Subcutaneous abdominal adipose tissue (tissue), 5 donors: ENCODE measurements around the gene DEFB132.

Source experiments
- H3K27ac ChIP-seq: one replicate; pipeline ENCODE4 v1.7.0; 2013; ENCODE audit warnings: low read depth, mild to moderate bottlenecking, inconsistent platforms, low read length, moderate library complexity
- H3K27me3 ChIP-seq, 5 donors: one replicate each; pipeline ENCODE4 v1.7.0; 2013; ENCODE audit warnings: low read length in 5 of 5, inconsistent platforms in 1 of 5; ENCODE audit not compliant: control insufficient read depth in 5 of 5, insufficient read depth in 4 of 5
- H3K36me3 ChIP-seq, 5 donors: one replicate each; pipeline ENCODE4 v1.7.0; 2013; ENCODE audit warnings: low read length in 5 of 5; ENCODE audit not compliant: control insufficient read depth in 5 of 5, insufficient read depth in 5 of 5
- H3K4me1 ChIP-seq, 5 donors: one replicate each; pipeline ENCODE4 v1.7.0; 2013; ENCODE audit warnings: low read length in 5 of 5, mild to moderate bottlenecking in 3 of 5, moderate library complexity in 1 of 5; ENCODE audit not compliant: control insufficient read depth in 5 of 5, insufficient read depth in 5 of 5
- H3K4me3 ChIP-seq, 5 donors: one replicate each; pipeline ENCODE4 v1.7.0; 2013; ENCODE audit warnings: low read length in 5 of 5, low read depth in 1 of 5
- H3K9ac ChIP-seq, 5 donors: one replicate each; pipeline ENCODE4 v1.7.0; 2013; ENCODE audit warnings: low read length in 5 of 5, mild to moderate bottlenecking in 4 of 5, moderate library complexity in 3 of 5
- H3K9me3 ChIP-seq, 5 donors: one replicate each; pipeline ENCODE4 v1.7.0; 2013; ENCODE audit warnings: low read length in 5 of 5; ENCODE audit not compliant: control insufficient read depth in 5 of 5
- donor health status: healthy.
- donor health status: healthy.
- donor health status: healthy.
- donor health status: healthy.
- donor health status: healthy.

Gene DEFB132

GRCh38 chr20:259981-260380 lies 2.5 kb downstream of the DEFB132 start:
- no peak overlapping the region for H3K4me3 ChIP-seq
- H3K9me3 ChIP-seq = no peaks in the 10 kb centered on the region
- no peaks in the 10 kb centered on the region for H3K36me3 ChIP-seq
- H3K9ac ChIP-seq = no peak overlapping the region
- no peaks in the 10 kb centered on the region for H3K27me3 ChIP-seq
- peaks cover 0 to 32% (median 23%) of the 10 kb centered on the region in 5 donors for H3K4me1 ChIP-seq
- H3K27ac ChIP-seq = peak overlapping the region; percentile 54

DNA sequence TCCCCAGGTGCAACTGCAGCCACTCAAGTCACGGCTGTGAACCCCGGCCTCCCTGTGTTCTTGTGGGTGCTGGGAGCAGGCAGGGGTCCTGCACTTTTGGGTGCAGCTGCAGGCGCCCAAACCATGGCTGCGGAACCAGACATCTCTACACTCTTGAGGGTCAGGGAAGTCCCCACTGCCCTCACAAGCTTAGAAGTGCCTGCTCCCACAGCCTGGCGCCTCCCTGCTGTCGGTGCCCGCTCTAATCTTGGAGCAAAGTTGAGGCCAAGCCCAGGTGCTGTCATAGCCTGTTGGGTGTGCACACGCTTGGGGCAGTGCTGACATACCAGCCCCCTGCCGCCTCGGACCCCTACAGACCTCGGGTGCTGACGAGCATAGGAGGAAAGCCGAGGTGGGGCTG lies 6.2 kb downstream of the DEFB132 start:
- Histone ChIP-seq H3K4me3 (no peak overlapping the region), H3K27ac (no peak overlapping the region), H3K9me3 (no peaks in the 10 kb centered on the region), H3K9ac (no peak overlapping the region), H3K36me3 (no peaks in the 10 kb centered on the region), H3K4me1 (peaks cover 7 to 37% (median 29%) of the 10 kb centered on the region in 5 donors), H3K27me3 (no peaks in the 10 kb centered on the region)

DNA sequence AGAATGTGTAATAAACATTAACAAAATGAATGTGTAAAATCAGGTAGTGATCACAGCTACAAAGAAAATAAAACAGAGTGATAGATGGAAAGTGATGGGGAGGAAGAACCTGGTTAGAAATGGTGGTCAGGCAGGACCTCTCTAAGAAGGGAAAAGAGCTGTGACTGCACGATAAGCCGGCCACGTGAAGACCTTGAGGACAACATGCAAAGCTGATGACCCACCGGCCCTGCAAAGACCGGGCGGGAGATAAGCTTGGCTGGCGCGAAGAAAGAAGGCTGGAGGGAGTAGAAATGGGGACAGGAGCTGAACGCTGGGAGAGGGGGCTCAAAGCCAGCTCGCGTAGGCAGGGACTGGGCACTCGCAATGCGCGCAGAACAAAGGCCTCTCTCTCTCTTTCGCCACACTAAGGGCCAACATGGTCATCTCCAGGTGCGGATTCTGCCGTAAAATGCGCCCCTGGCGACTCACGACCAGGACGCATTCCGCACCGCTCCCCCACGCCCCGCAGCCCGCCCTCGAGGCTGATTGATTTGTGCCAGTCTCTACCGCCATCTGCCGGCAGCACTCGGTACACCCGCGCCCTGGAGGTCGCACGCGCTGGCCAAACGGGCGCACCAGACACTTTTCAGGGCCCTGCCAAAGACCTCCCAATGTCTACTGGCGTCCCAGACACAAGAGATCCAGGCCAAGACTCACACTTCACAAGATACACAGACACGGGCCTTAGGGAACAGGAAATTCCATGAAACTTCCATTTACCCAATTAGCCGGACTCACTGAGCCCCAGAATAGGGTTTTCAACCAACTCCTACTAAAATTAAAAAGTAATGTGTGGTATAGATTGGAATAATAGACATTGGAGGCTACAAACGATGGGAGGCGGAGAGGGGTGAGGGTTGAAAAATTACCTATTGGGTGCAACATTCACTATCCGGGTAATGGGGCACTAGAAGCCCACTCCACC lies 9.4 kb downstream of the DEFB132 start:
- Histone ChIP-seq H3K4me1 (peaks cover 3 to 26% (median 24%) of the 10 kb centered on the region in 5 donors), H3K4me3 (peak overlapping the region; percentile 66 to 77 (median 75)), H3K27me3 (no peaks in the 10 kb centered on the region), H3K27ac (peak overlapping the region; percentile 76), H3K9ac (peak overlapping the region in 4 of 5 donors; percentile 20 to 77 (median 64)), H3K36me3 (no peaks in the 10 kb centered on the region), H3K9me3 (no peaks in the 10 kb centered on the region)

DNA sequence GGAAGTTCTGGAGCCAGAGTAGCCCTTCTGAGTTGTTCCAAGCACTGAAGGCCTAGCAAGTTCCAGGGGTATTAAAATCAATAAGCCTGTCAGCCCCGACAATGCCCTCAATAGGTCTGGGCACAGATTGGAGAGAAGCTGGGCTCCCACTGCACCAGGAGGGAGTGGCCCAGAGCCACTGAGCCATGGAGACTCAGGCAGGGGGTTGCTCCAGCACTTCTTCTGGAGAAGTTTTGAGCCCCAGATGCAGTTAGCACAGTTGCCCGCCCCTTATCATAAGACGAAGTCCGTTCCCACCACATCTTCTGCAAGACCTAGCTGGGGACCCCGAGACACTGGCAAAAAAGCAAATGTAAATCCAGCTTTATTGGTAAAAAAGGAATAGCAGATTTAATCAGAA lies 13.0 kb downstream of the DEFB132 start:
- Histone ChIP-seq H3K4me1 (peaks cover 3 to 25% (median 24%) of the 10 kb centered on the region in 5 donors), H3K9me3 (no peaks in the 10 kb centered on the region), H3K27ac (no peak overlapping the region), H3K27me3 (no peaks in the 10 kb centered on the region), H3K36me3 (peaks cover 0 to 5% (median under 1%) of the 10 kb centered on the region in 5 donors), H3K4me3 (no peak overlapping the region), H3K9ac (peak overlapping the region in 1 of 5 donors; percentile 41)

DNA sequence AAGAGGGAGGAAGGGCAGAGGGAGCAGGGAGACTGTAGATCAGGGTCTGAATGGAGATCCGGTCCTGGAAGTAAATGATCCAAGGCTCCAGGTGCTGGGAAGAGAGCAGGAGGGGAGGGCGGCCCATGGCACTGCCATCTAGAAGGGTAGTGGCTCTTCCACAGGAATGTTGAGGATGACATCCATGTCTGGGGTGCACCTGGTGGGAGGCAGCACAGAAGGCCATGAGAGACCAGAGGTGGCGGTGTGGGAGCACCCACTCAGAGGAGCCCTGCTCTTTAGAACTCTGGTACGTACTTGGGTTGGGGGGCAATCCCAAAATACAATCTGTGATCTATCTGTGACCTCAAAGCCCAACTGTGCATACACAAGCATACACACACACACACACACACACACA lies 13.5 kb downstream of the DEFB132 start:
- peaks cover 0 to 11% (median 5%) of the 10 kb centered on the region in 5 donors for H3K36me3 ChIP-seq
- H3K9ac ChIP-seq = no peak overlapping the region
- peaks cover 2 to 21% (median 20%) of the 10 kb centered on the region in 5 donors for H3K4me1 ChIP-seq
- H3K9me3 ChIP-seq = no peaks in the 10 kb centered on the region
- H3K27me3 ChIP-seq = no peaks in the 10 kb centered on the region
- no peak overlapping the region for H3K27ac ChIP-seq
- H3K4me3 ChIP-seq = no peak overlapping the region

DNA sequence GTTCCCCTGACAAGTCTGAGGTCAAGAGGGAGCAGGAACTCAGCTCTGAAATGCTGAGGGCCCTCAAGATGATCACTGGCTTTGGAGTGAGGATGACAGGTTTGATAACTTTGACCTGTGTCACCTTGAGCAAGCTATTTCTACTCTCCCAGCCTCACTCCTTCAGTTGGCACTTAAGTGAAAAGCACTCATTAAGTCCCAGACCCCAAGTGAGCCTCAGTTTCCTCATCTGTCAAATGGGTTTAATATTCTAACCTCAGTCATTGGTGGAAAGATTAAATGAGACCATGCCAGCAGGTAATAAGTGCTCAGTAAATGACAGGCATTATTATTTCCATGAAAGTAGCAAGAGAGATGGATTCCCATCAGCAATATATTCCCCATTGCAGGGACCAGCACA lies 14.0 kb downstream of the DEFB132 start:
- Histone ChIP-seq H3K27me3 (no peaks in the 10 kb centered on the region), H3K9ac (no peak overlapping the region), H3K4me3 (no peak overlapping the region), H3K9me3 (no peaks in the 10 kb centered on the region), H3K4me1 (peaks cover 0 to 16% (median 15%) of the 10 kb centered on the region in 5 donors), H3K27ac (no peak overlapping the region), H3K36me3 (peaks cover 0 to 15% (median 8%) of the 10 kb centered on the region in 5 donors)

DNA sequence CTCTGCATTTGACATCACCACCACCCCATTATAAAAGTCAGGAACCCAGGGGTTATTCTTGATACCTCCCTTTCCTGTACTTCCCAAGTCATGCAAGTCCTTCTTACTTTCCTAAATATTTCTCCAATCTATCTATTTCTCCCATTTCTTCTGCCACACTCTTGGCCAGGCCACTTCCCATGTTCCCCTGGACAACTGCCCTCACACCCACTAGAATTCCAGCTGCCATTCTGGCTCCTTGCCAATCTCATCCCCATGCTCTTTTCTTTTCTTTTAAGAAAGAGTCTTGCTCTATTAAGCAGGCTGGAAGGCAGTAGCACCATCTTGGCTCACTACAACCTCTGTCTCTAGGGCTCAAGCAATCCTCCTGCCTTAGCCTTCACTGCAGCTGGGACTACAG lies 15.2 kb downstream of the DEFB132 start:
- Histone ChIP-seq H3K9ac (no peak overlapping the region), H3K9me3 (no peaks in the 10 kb centered on the region), H3K4me1 (peaks cover 0 to 8% (median 7%) of the 10 kb centered on the region in 5 donors), H3K27me3 (no peaks in the 10 kb centered on the region), H3K4me3 (no peak overlapping the region), H3K36me3 (peaks cover 0 to 27% (median 18%) of the 10 kb centered on the region in 5 donors), H3K27ac (no peak overlapping the region)

- H3K27ac ChIP-seq = no peak overlapping the region
- peaks cover 2 to 8% (median 7%) of the 10 kb centered on the region in 5 donors for H3K4me1 ChIP-seq
- no peak overlapping the region for H3K4me3 ChIP-seq
- no peak overlapping the region for H3K9ac ChIP-seq
- H3K36me3 ChIP-seq = peaks cover 0 to 30% (median 20%) of the 10 kb centered on the region in 5 donors
- no peaks in the 10 kb centered on the region for H3K27me3 ChIP-seq
- H3K9me3 ChIP-seq = no peaks in the 10 kb centered on the region
Measured at GRCh38 chr20:273884-274283, 16.4 kb downstream of the DEFB132 start.

DNA sequence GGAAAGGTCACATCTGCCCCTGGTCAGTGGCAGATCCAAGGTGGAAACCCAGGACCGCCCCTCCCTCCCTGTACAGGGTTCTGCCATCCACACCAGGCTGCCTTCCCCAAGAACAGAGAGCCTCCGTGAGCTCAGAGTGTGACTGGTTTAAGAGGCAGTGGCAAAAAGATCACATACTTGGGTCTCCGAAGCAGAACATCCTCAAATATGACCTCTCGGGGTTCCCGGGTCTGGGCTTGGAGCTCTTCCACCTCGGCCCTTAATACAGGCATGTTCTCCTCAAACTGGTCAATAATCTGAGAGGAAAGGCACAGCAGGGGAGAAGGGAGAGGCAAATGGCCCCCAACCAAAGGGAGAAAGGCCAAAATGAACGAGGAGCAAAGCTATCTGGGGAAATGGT lies 18.3 kb downstream of the DEFB132 start:
- Histone ChIP-seq H3K9ac (no peak overlapping the region), H3K9me3 (no peaks in the 10 kb centered on the region), H3K4me1 (peaks cover 0 to 5% (median 2%) of the 10 kb centered on the region in 5 donors), H3K4me3 (no peak overlapping the region), H3K27ac (no peak overlapping the region), H3K27me3 (no peaks in the 10 kb centered on the region), H3K36me3 (peaks cover 0 to 34% (median 20%) of the 10 kb centered on the region in 5 donors)
